HG03378 (cell line): ENCODE data around the gene PRR13.
A peak's percentile ranks its signal among the peaks of the same experiment; 100 is the strongest.
"Not testable (repeated sequence)": the region's sequence is repeated elsewhere in the genome, so short reads cannot be mapped to it uniquely, and the experiment has no call there.

ENCODE experiments used
- ATAC-seq: cut with Tn5 transposase; IDR thresholded peaks from one replicate; pipeline ENCODE4 v1.9.1; 2021; ENCODE audit warnings: mild to moderate bottlenecking, moderate library complexity; ENCODE audit not compliant: unreplicated experiment

Gene PRR13

GRCh38 chr12:53435326-53435725 is 6.2 kb upstream of the PRR13 start:
- not testable (repeated sequence) for ATAC-seq

- ATAC-seq: not testable (repeated sequence)
Observed at GRCh38 chr12:53439582-53439981, 2.0 kb upstream of the PRR13 start.

GRCh38 chr12:53443955-53444354 is 2.4 kb downstream of the PRR13 start:
- no peak for ATAC-seq

GRCh38 chr12:53444593-53445325 is 3.2 kb downstream of the PRR13 start:
- ATAC-seq: not testable (repeated sequence)

- no peak for ATAC-seq
Observed at GRCh38 chr12:53450936-53451335, 9.4 kb downstream of the PRR13 start.

- ATAC-seq: peak; percentile 96
Observed at GRCh38 chr12:53451661-53452158, 10.2 kb downstream of the PRR13 start, which contains the start of gene PCBP2. Gene PCBP2 (plus strand): TSS chr12:53452102. CDS start chr12:53454801, 2,699 bp downstream.

GRCh38 chr12:53452159-53453077 is 10.9 kb downstream of the PRR13 start:
- no peak for ATAC-seq

- no peak for ATAC-seq
Observed at GRCh38 chr12:53453953-53454640, 12.6 kb downstream of the PRR13 start.

- ATAC-seq: no peak
Observed at GRCh38 chr12:53454707-53455106, 13.2 kb downstream of the PRR13 start.

- no peak for ATAC-seq
Observed at GRCh38 chr12:53456654-53457366, 15.3 kb downstream of the PRR13 start.

GRCh38 chr12:53459097-53459496 is 17.6 kb downstream of the PRR13 start:
- no peak for ATAC-seq

GRCh38 chr12:53461059-53461458 is 19.5 kb downstream of the PRR13 start:
- no peak for ATAC-seq

GRCh38 chr12:53461591-53461990 is 20.1 kb downstream of the PRR13 start:
- ATAC-seq: no peak

GRCh38 chr12:53462935-53463334 is 21.4 kb downstream of the PRR13 start:
- ATAC-seq: no peak

- ATAC-seq: no peak
Observed at GRCh38 chr12:53463802-53464560, 22.4 kb downstream of the PRR13 start.

- ATAC-seq: no peak
Observed at GRCh38 chr12:53464685-53465418, 23.3 kb downstream of the PRR13 start.

- ATAC-seq: no peak
Observed at GRCh38 chr12:53465679-53466078, 24.1 kb downstream of the PRR13 start.

- ATAC-seq: no peak
Observed at GRCh38 chr12:53466640-53467039, 25.1 kb downstream of the PRR13 start.

GRCh38 chr12:53467082-53467481 is 25.5 kb downstream of the PRR13 start:
- no peak for ATAC-seq
